K562 treated with DMSO at 1 percent for 48 hours (cell line): ENCODE results near the gene THADA. TPM values are rescaled to one million over a fixed set of nuclear protein-coding genes. Genes with fewer than 3 reads are reported as not detected.

Source experiments
- total RNA-seq: library from RNA; unstranded; fragments of 300-600 nt; gene quantifications from 2 replicates; pipeline ENCODE4 v1.2.3, GENCODE V29; 2022; ENCODE audit warnings: low replicate concordance; ENCODE audit errors: extremely low read depth

The THADA gene
- total RNA-seq: not detected in 2 replicates

GRCh38 chr2:43595603-43596412 is at the start of gene THADA:
Gene THADA (minus strand): TSS chr2:43596038. CDS start chr2:43592392, 3,646 bp downstream.

GRCh38 chr2:43637030-43637803 is 41.4 kb upstream of the THADA start, which contains the start of gene PLEKHH2:
Gene PLEKHH2 (plus strand): TSS chr2:43637260. CDS start chr2:43644674, 7,414 bp downstream.

GRCh38 chr2:43226558-43226954 is 369.3 kb downstream of the THADA start, which contains the start of gene ZFP36L2:
Gene ZFP36L2 (minus strand): TSS chr2:43226606. CDS start chr2:43226315, 291 bp downstream.

Other genes with a start within 250 kb of the THADA start
- not detected in 2 replicates for gene PLEKHH2, start 41.2 kb upstream of the THADA start, total RNA-seq
- gene C1GALT1C1L, start 80.4 kb upstream of the THADA start, total RNA-seq: not detected in 2 replicates
- not detected in 2 replicates for gene DYNC2LI1, start 178.0 kb upstream of the THADA start, total RNA-seq
- gene ABCG5, start 242.8 kb upstream of the THADA start, total RNA-seq: not detected in 2 replicates
- not detected in 2 replicates for gene ABCG8, start 242.9 kb upstream of the THADA start, total RNA-seq